Spinal cord (tissue), 10 donors: Measurements from ENCODE around the gene TUT1. TPM values are rescaled to one million over a fixed set of nuclear protein-coding genes. Genes with fewer than 3 reads are reported as not detected.

Experiments
- DNase-seq, 6 donors: peaks; one replicate each; pipeline versions ENCODE4 v3.0.0 to v3.0.0-alpha.2; 2013 to 2015; ENCODE audit warnings: low spot score in 6 of 6, low read depth in 4 of 6
- H3K27ac ChIP-seq: one replicate; pipeline ENCODE4 v1.5.1; 2013; ENCODE audit warnings: low read depth, low read length, control low read depth
- H3K27me3 ChIP-seq: one replicate; pipeline ENCODE4 v1.6.1; 2013; ENCODE audit warnings: low read length; ENCODE audit not compliant: control insufficient read depth, insufficient read depth
- H3K36me3 ChIP-seq: one replicate; pipeline ENCODE4 v1.6.1; 2013; ENCODE audit warnings: low read length; ENCODE audit not compliant: control insufficient read depth, insufficient read depth
- H3K4me1 ChIP-seq: one replicate; pipeline ENCODE4 v1.6.1; 2013; ENCODE audit warnings: low read length; ENCODE audit not compliant: control insufficient read depth, insufficient read depth
- H3K4me3 ChIP-seq: one replicate; pipeline ENCODE4 v1.5.1; 2013; ENCODE audit warnings: low read depth, low read length, control low read depth
- H3K9me3 ChIP-seq: one replicate; pipeline ENCODE4 v1.6.1; 2013; ENCODE audit warnings: low read length; ENCODE audit not compliant: control insufficient read depth, insufficient read depth
- WGBS: methylation state at CpG from one replicate; pipeline ENCODE4 v1.1.5; 2013; ENCODE audit warnings: missing lambda C conversion rate; ENCODE audit not compliant: insufficient coverage; 5-methylcytosine and 5-hydroxymethylcytosine counted together
- polyA plus RNA-seq, 2 donors: library from polyadenylated mRNA; unstranded; fragments of 120-200 nt; gene quantifications; one replicate each; pipeline ENCODE4 v1.2.1, GENCODE V29; 2013; ENCODE audit not compliant: insufficient read length in 2 of 2
- total RNA-seq, 2 donors: library from RNA; depleted of rRNA in 1 of 2; stranded (reverse); fragments of 120-200 nt in 1 of 2; fragments of >200 nt in 1 of 2; gene quantifications; one replicate each; pipeline versions ENCODE4 v1.2.3 to v1.2.4, GENCODE V29; 2013 to 2014
- donor health status: healthy.

TUT1 gene
- total and polyA plus RNA-seq, 4 donors: 4.3 to 22.1 (median 13.7) TPM

- DNase-seq: peak in 1 of 6 donors; percentile 10
- Histone ChIP-seq H3K27ac (peak overlapping the region; percentile 96), H3K4me1 (peaks cover 93% of the 10 kb centered on the region), H3K36me3 (peaks cover 2% of the 10 kb centered on the region), H3K9me3 (no peaks in the 10 kb centered on the region), H3K27me3 (peaks cover 52% of the 10 kb centered on the region), H3K4me3 (peak overlapping the region; percentile 73)
- WGBS: 51% methylated on average over 15 of the region's 22 CpGs
These were observed 47.5 kb downstream of the TUT1 start for GRCh38 chr11:62543680-62544444.

DNA sequence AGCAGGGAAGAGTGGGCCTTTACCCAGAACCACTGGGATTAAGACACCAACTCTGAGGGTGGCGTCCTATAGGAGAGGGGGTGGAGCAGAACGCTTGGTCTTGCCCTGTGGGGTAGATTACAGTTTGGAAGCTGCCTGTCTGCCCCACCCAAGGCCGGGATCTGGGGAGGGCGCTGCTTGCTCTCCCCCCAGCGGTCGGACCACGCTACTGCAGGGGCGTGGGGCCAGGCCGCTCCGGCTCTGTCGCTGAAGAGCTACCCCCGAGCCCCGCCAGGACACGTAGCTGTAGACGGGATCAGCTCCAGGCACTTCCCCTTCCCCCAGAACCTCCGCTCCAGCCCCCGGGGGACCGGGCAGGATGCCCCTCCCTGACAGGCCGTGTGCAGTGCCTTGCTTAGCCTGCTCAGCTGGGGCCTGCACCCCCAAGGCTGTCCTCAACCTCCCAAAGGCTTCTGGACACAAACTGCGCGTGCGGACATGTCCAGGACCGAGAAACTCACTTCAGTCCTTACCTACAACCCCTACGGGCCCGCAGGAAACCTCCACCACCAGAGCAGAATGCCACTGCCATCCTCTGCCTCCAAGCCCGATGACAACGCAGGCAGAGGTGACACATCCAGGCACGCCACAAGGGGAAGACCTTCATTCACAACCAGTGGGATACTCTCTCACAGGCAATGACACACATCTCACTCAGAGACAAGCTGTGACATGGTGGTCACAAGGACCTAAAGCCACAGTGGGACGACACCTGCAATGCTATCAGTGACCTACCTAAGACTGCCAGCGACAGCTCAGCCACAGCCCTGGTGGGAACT is 48.4 kb downstream of the TUT1 start:
- H3K4me3 ChIP-seq: peak overlapping the region; percentile 73
- peak overlapping the region; percentile 96 for H3K27ac ChIP-seq
- no peaks in the 10 kb centered on the region for H3K9me3 ChIP-seq
- WGBS: 25% methylated on average over 30 of the region's 30 CpGs
- peak in 2 of 6 donors; percentile 65 to 81 for DNase-seq
- peaks cover 52% of the 10 kb centered on the region for H3K27me3 ChIP-seq
- H3K4me1 ChIP-seq: peaks cover 96% of the 10 kb centered on the region
- H3K36me3 ChIP-seq: peaks cover 2% of the 10 kb centered on the region

GRCh38 chr11:62542111-62542745 is 49.1 kb downstream of the TUT1 start:
- no peak for DNase-seq
- Histone ChIP-seq H3K9me3 (no peaks in the 10 kb centered on the region), H3K4me3 (peak overlapping the region; percentile 73), H3K36me3 (peaks cover 2% of the 10 kb centered on the region), H3K4me1 (peaks cover 90% of the 10 kb centered on the region), H3K27me3 (peaks cover 45% of the 10 kb centered on the region), H3K27ac (peak overlapping the region; percentile 96)
- 81% methylated on average over 4 of the region's 6 CpGs for WGBS

- Histone ChIP-seq H3K36me3 (peaks cover 2% of the 10 kb centered on the region), H3K27ac (peak overlapping the region; percentile 96), H3K4me1 (peaks cover 89% of the 10 kb centered on the region), H3K27me3 (peaks cover 37% of the 10 kb centered on the region), H3K4me3 (no peak overlapping the region), H3K9me3 (no peaks in the 10 kb centered on the region)
- whole genome bisulfite sequencing: 40% methylated on average over 7 of the region's 16 CpGs
- DNase-seq: peak in 1 of 6 donors; percentile 52
These were observed 50.3 kb downstream of the TUT1 start for GRCh38 chr11:62540804-62541701.

DNA sequence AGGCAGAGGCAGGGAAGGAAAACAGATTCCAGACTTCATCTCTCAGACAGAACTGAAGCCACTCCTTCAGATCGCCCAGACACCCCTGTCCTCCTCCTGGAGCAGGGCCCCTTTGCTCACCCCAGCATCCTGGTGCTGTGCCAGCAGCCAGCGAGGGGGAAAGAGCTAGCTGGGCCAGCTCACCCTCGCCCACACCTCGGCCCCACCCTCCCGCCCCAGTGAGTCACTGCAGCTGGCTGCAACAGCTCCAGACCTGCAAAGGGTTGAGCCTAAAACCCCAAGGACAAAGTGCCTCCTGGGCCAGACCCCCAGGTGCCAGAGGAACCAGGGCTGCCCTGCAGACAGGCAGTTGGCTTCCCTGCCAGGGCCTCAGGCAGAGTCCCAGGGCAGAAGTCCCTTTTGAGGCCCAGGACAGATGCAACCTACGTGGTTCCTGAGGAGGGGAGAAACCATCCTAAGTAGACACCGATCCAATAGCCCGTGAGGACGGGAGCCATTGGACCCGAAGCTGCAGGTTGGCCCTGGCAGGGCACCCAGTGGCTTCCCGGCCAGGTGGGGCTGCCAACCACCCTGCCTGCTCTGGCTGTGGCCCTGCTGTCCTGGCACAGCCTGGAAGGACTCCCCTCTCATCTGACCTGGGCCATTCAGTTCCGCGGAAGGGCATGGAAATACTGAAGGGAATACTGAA is 51.9 kb downstream of the TUT1 start:
- Histone ChIP-seq H3K4me1 (peaks cover 72% of the 10 kb centered on the region), H3K36me3 (peaks cover 16% of the 10 kb centered on the region), H3K9me3 (no peaks in the 10 kb centered on the region), H3K4me3 (no peak overlapping the region), H3K27me3 (peaks cover 20% of the 10 kb centered on the region), H3K27ac (peak overlapping the region; percentile 53)
- peak in 2 of 6 donors; percentile 37 to 66 for DNase-seq
- WGBS: 54% methylated on average over 8 of the region's 13 CpGs

GRCh38 chr11:62538470-62539237 is 52.7 kb downstream of the TUT1 start:
- 60% methylated on average over 18 of the region's 19 CpGs for WGBS
- Histone ChIP-seq H3K4me3 (no peak overlapping the region), H3K36me3 (peaks cover 22% of the 10 kb centered on the region), H3K4me1 (peaks cover 65% of the 10 kb centered on the region), H3K27me3 (peaks cover 13% of the 10 kb centered on the region), H3K9me3 (no peaks in the 10 kb centered on the region), H3K27ac (peak overlapping the region; percentile 53)
- no peak for DNase-seq

GRCh38 chr11:62536301-62536957 is 54.9 kb downstream of the TUT1 start:
- Histone ChIP-seq H3K4me1 (peaks cover 43% of the 10 kb centered on the region), H3K4me3 (no peak overlapping the region), H3K9me3 (no peaks in the 10 kb centered on the region), H3K36me3 (peaks cover 29% of the 10 kb centered on the region), H3K27ac (no peak overlapping the region), H3K27me3 (no peaks in the 10 kb centered on the region)
- 63% methylated on average over 17 of the region's 21 CpGs for WGBS
- no peak for DNase-seq

DNA sequence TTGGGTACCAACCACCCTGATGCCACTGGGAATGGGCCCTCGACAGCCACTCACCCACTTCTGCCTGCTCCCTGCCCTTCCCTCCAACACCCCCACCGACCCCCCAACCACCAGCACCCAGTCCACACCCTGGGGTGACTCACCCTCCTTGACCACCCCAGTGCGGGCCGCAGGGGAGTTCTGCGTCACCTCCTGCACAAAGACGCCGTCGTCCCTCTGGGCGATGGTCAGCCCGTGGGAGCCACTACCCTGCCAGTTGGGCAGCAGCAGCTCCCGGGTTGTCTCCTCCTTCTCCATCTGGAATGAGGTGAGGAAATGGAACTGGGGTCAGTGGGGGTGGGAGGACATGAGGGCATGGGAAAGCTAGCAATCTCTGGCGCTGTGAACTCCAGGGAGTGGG is 55.5 kb downstream of the TUT1 start:
- 87% methylated on average over 11 of the region's 12 CpGs for WGBS
- no peak overlapping the region for H3K27ac ChIP-seq
- H3K4me1 ChIP-seq: peaks cover 37% of the 10 kb centered on the region
- H3K4me3 ChIP-seq: no peak overlapping the region
- peaks cover 29% of the 10 kb centered on the region for H3K36me3 ChIP-seq
- H3K27me3 ChIP-seq: no peaks in the 10 kb centered on the region
- no peak for DNase-seq
- H3K9me3 ChIP-seq: no peaks in the 10 kb centered on the region
